ENCODE results near the gene LIMA1. TPM values are rescaled to one million over a fixed set of nuclear protein-coding genes. Genes with fewer than 3 reads are reported as not detected.

The LIMA1 gene
- total and polyA plus RNA-seq, 12 donors = 10.6 to 34.4 (median 16.2) TPM

DNA sequence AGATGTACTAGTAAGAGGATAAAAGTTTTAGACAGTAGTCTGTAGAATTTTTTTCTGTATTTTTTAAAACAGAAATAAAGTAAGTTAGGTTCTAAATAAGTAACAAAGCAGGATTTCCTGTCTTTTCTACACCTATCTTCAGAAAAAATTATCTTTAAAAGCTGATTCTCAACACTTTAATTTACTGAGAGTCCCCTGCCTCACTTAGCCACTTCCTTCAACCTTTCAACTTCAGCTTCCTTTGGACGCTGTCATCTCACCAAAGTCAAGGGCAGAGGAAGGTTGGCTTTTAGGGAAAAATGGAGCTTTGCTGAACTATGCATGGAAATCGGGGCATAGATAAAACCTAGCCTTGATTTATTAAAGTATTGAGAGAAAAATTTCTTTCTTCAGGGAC, 71.3 kb downstream of the LIMA1 start:
- H3K4me1 ChIP-seq = peaks cover 5 to 36% (median 14%) of the 10 kb centered on the region in 9 donors
- TF ChIP-seq, protein P1, sequence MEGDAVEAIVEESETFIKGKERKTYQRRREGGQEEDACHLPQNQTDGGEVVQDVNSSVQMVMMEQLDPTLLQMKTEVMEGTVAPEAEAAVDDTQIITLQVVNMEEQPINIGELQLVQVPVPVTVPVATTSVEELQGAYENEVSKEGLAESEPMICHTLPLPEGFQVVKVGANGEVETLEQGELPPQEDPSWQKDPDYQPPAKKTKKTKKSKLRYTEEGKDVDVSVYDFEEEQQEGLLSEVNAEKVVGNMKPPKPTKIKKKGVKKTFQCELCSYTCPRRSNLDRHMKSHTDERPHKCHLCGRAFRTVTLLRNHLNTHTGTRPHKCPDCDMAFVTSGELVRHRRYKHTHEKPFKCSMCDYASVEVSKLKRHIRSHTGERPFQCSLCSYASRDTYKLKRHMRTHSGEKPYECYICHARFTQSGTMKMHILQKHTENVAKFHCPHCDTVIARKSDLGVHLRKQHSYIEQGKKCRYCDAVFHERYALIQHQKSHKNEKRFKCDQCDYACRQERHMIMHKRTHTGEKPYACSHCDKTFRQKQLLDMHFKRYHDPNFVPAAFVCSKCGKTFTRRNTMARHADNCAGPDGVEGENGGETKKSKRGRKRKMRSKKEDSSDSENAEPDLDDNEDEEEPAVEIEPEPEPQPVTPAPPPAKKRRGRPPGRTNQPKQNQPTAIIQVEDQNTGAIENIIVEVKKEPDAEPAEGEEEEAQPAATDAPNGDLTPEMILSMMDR (IDR thresholded peaks at IDR 0.05) = no peak
- no peak overlapping the region for H3K4me3 ChIP-seq
- H3K36me3 ChIP-seq = peaks cover 0 to 50% (median 0%) of the 10 kb centered on the region in 9 donors
- intact Hi-C loops (cut with DNase I) = loop anchor here in 4 of 10 donors (5.0 to 10.0 kb wide), 2 partner anchors 100 to 103 kb away; no protein-coding TSS in a partner anchor
- no peaks in the 10 kb centered on the region for H3K27me3 ChIP-seq
- H3K27ac ChIP-seq = peak overlapping the region; percentile 31 to 83 (median 68)
- 46 to 65% methylated on average over 2 of the region's 2 CpGs for WGBS, 2 donors
- peak in 2 of 8 donors; percentile 38 to 41 for ATAC-seq
- no peak for DNase-seq
- no peaks in the 10 kb centered on the region for H3K9me3 ChIP-seq

DNA sequence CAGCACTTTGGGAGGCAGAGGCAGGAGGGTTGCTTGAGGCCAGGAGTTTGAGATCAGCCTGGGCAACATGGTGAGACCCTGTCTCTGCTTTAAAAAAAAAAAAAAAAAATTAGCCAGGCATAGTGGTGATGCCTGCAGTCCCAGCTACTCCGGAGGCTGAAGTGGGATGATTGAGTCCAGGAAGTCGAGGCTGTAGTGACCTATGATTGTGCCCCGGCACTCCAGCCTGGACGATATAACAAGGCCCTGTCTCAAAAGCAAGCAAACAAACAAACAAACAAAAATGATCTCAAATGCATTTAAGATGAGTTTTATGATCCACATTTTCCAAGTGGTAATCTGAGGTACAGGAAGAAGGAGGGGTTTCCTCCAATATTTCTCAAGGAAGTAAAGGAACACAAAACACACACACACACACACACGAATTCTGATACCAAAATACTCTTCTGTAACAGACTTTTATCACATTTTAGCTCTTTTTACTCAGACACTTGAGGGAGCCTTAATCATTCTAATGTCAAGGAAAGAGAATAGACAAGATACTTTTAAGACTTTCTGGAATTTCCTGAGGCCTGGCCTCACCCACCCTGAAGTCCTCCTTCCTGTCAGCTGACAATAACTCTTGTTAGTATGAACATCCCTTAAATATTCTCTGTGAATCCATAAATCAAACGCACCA, 71.8 kb downstream of the LIMA1 start:
- Histone ChIP-seq H3K36me3 (peaks cover 0 to 54% (median 0%) of the 10 kb centered on the region in 9 donors), H3K4me1 (peaks cover 5 to 36% (median 14%) of the 10 kb centered on the region in 9 donors), H3K9me3 (no peaks in the 10 kb centered on the region), H3K27ac (peak overlapping the region; percentile 31 to 83 (median 68)), H3K4me3 (no peak overlapping the region), H3K27me3 (no peaks in the 10 kb centered on the region)
- 34 to 60% methylated on average over 6 of the region's 6 CpGs for WGBS, 2 donors
- intact Hi-C loops (cut with DNase I) = loop anchor here in 4 of 10 donors (5.0 to 10.0 kb wide), 2 partner anchors 101 to 103 kb away; no protein-coding TSS in a partner anchor
- TF ChIP-seq, protein P1 (IDR thresholded peaks at IDR 0.05) = peak in 4 of 9 donors; percentile 12 to 44 (median 30)
- ATAC-seq (peak in 7 of 8 donors; percentile 47 to 79 (median 72)), DNase-seq (no peak)

DNA sequence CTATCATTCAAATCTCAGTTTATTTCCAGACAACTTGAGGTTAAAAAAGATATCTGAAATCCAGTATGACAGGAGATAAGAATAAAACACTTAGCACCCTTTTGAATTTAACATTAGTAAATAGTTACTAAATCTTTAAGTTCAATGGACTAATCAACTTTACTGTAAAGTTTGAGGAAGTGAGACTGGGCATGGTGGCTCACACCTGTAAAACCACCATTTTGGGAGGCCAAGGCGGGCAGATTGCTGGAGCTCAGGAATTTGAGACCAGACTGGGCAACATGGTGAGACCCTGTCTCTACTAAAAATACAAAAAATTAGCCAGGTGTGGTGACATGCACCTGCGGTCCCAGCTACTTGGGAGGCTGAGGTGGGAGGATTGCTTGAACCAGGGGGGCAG, 75.9 kb downstream of the LIMA1 start:
- DNase-seq (no peak), ATAC-seq (no peak)
- H3K27me3 ChIP-seq = no peaks in the 10 kb centered on the region
- H3K9me3 ChIP-seq = no peaks in the 10 kb centered on the region
- peaks cover 0 to 73% (median 25%) of the 10 kb centered on the region in 9 donors for H3K36me3 ChIP-seq
- no peak overlapping the region for H3K4me3 ChIP-seq
- no peak overlapping the region for H3K27ac ChIP-seq
- H3K4me1 ChIP-seq = peaks cover 5 to 20% (median 12%) of the 10 kb centered on the region in 9 donors
- intact Hi-C loops (cut with DNase I) = loop anchor here in 1 of 10 donors (10.0 kb wide), 1 partner anchor 77 kb away; the partner anchor contains the start of gene LIMA1
- TF ChIP-seq, protein P1 (IDR thresholded peaks at IDR 0.05) = no peak
- 99 to 100% methylated on average over 2 of the region's 2 CpGs for WGBS, 2 donors

DNA sequence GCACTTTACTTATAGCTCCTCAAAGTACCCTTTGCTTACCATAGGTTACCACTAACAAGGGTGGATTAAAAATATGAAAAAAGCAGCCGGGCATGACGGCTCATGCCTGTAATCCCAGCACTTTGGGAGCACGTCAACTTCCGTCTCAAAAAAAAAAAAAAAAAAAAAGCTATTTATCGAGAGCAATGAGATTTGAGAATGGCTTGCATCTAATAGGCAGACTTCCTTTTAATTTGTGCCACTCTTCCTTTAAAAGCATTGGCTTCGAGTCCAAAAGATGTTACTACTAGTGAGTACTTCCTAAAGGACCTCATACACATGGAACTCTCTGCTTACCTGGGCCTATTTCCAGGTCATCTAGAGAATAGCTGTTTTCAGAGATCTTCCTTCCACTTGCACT, 77.7 kb downstream of the LIMA1 start:
- H3K27ac ChIP-seq = no peak overlapping the region

More for the DNA sequence above, 77.7 kb downstream of the LIMA1 start:
- Histone ChIP-seq H3K4me3 (no peak overlapping the region), H3K9me3 (no peaks in the 10 kb centered on the region), H3K27me3 (no peaks in the 10 kb centered on the region), H3K4me1 (peaks cover 0 to 8% (median 0%) of the 10 kb centered on the region in 9 donors), H3K36me3 (peaks cover 0 to 88% (median 28%) of the 10 kb centered on the region in 9 donors)
- TF ChIP-seq, protein P1 (IDR thresholded peaks at IDR 0.05) = no peak
- DNase-seq (no peak), ATAC-seq (no peak)
- 93 to 97% methylated on average over 6 of the region's 6 CpGs for WGBS, 2 donors
- intact Hi-C loops (cut with DNase I) = loop anchor here in 1 of 10 donors (10.0 kb wide), 1 partner anchor 79 kb away; the partner anchor contains the start of gene LIMA1
